ENCODE results near the gene CMTM8.

- TF ChIP-seq CTCF (conservative IDR thresholded peaks at IDR 0.05 in 1 of 2, IDR thresholded peaks at IDR 0.05 in 1 of 2; ENCODE audit: low read depth in 1 of 2, low read length in 2 of 2) (no peak), EZH2 (IDR thresholded peaks at IDR 0.05; ENCODE audit: low read length, missing control alignments) (no peak)
Measured at GRCh38 chr3:32303399-32303747, 64.9 kb downstream of the CMTM8 start.

All from fibroblast of lung (primary cell).